ENCODE measurements around the gene NOP9.

- no peak for TF ChIP-seq CTCF (IDR thresholded peaks at IDR 0.05)
- no peak for TF ChIP-seq POLR2A (IDR thresholded peaks at IDR 0.05)
These were observed 45.7 kb upstream of the NOP9 start for GRCh38 chr14:24253936-24254335.
